ENCODE results near the gene CXCL1.

CXCL1 gene

GRCh38 chr4:73869130-73870055 lies at the start of gene CXCL1:
TSS of gene CXCL1 (plus strand) at chr4:73869393. CDS start at chr4:73869471, 78 bp downstream.
- DNase-seq (ENCODE audit: low spot score) = no peak

GRCh38 chr4:73821325-73821724 lies 47.9 kb upstream of the CXCL1 start:
- no peak for DNase-seq (ENCODE audit: low spot score)

- no peak for DNase-seq (ENCODE audit: low spot score)
These were observed 46.8 kb upstream of the CXCL1 start for GRCh38 chr4:73822389-73822788.

- no peak for DNase-seq (ENCODE audit: low spot score)
These were observed 46.2 kb upstream of the CXCL1 start for GRCh38 chr4:73822812-73823504.

- DNase-seq (ENCODE audit: low spot score) = no peak
These were observed 45.4 kb upstream of the CXCL1 start for GRCh38 chr4:73823760-73824159.

GRCh38 chr4:73828956-73829355 lies 40.2 kb upstream of the CXCL1 start:
- no peak for DNase-seq (ENCODE audit: low spot score)

- no peak for DNase-seq (ENCODE audit: low spot score)
These were observed 37.6 kb upstream of the CXCL1 start for GRCh38 chr4:73831569-73831968.

GRCh38 chr4:73832651-73833237 lies 36.4 kb upstream of the CXCL1 start:
- no peak for DNase-seq (ENCODE audit: low spot score)

GRCh38 chr4:73836373-73837279 lies 32.6 kb upstream of the CXCL1 start, which contains the start of gene CXCL6:
TSS of gene CXCL6 (plus strand) at chr4:73836678. CDS start at chr4:73836751, 73 bp downstream.
- DNase-seq (ENCODE audit: low spot score) = peak; percentile 37

- DNase-seq (ENCODE audit: low spot score) = no peak
These were observed 30.1 kb upstream of the CXCL1 start for GRCh38 chr4:73839071-73839470.

- no peak for DNase-seq (ENCODE audit: low spot score)
These were observed 29.5 kb upstream of the CXCL1 start for GRCh38 chr4:73839715-73840114.

GRCh38 chr4:73841243-73841925 lies 27.8 kb upstream of the CXCL1 start:
- no peak for DNase-seq (ENCODE audit: low spot score)

- no peak for DNase-seq (ENCODE audit: low spot score)
These were observed 26.5 kb upstream of the CXCL1 start for GRCh38 chr4:73842696-73843095.

GRCh38 chr4:73843369-73843768 lies 25.8 kb upstream of the CXCL1 start:
- no peak for DNase-seq (ENCODE audit: low spot score)

- no peak for DNase-seq (ENCODE audit: low spot score)
These were observed 24.8 kb upstream of the CXCL1 start for GRCh38 chr4:73844345-73844744.

- no peak for DNase-seq (ENCODE audit: low spot score)
These were observed 24.4 kb upstream of the CXCL1 start for GRCh38 chr4:73844806-73845205.

GRCh38 chr4:73847526-73848182 lies 21.5 kb upstream of the CXCL1 start:
- no peak for DNase-seq (ENCODE audit: low spot score)

GRCh38 chr4:73848183-73848777 lies 20.9 kb upstream of the CXCL1 start:
- DNase-seq (ENCODE audit: low spot score) = no peak

GRCh38 chr4:73850261-73850970 lies 18.8 kb upstream of the CXCL1 start:
- DNase-seq (ENCODE audit: low spot score) = no peak
